D721Med (cell line): ENCODE measurements around the gene AGPAT3.

ENCODE experiments used
- DNase-seq: peaks from one replicate; pipeline ENCODE4 v3.0.0; 2011; ENCODE audit warnings: low spot score; ENCODE audit not compliant: insufficient read length
- FAIRE-seq: peaks from 2 replicates; lab custom pipeline; 2011; peaks lifted over from hg19 to GRCh38; lab: Jason Lieb, UNC
- CTCF ChIP-seq: IDR thresholded peaks from 2 replicates; pipeline ENCODE4 v1.5.1; 2012; ENCODE audit warnings: mild to moderate bottlenecking, control low read depth; ENCODE audit not compliant: insufficient read depth; ENCODE audit errors: missing control alignments

The AGPAT3 gene

GRCh38 chr21:43855955-43856354 lies 9.1 kb upstream of the AGPAT3 start:
- no peak for DNase-seq
- no peak for FAIRE-seq
- no peak for TF ChIP-seq CTCF

GRCh38 chr21:43858806-43859648 lies 6.0 kb upstream of the AGPAT3 start:
- no peak for TF ChIP-seq CTCF
- FAIRE-seq (no peak), DNase-seq (no peak)

- TF ChIP-seq CTCF: no peak
- DNase-seq (no peak), FAIRE-seq (no peak)
Observed at GRCh38 chr21:43859747-43860214, 5.2 kb upstream of the AGPAT3 start.

GRCh38 chr21:43861706-43862105 lies 3.3 kb upstream of the AGPAT3 start:
- no peak for DNase-seq
- no peak for FAIRE-seq
- no peak for TF ChIP-seq CTCF

- FAIRE-seq (no peak), DNase-seq (no peak)
- TF ChIP-seq CTCF: no peak
Observed at GRCh38 chr21:43864313-43864961, 586 bp upstream of the AGPAT3 start.

GRCh38 chr21:43865540-43866259 lies 677 bp downstream of the AGPAT3 start:
- FAIRE-seq (no peak), DNase-seq (no peak)
- TF ChIP-seq CTCF: no peak
